GM10248 (cell line): ENCODE measurements around the gene RSBN1L.
"Not testable (repeated sequence)": the region's sequence is repeated elsewhere in the genome, so short reads cannot be mapped to it uniquely, and the experiment has no call there.

ENCODE experiments used
- CTCF ChIA-PET: fragments of 300-600 bp; sonication (Branson Sonifier 250); formaldehyde crosslinking; extraction: SDS; loops from one replicate; lab custom pipeline; 2021; ENCODE audit warnings: antibody characterized with exemption; lab: Yijun Ruan, JAX
- POLR2A ChIA-PET: fragments of 350-650 bp; sonication (Branson Sonifier 250); formaldehyde crosslinking; extraction: SDS; loops from one replicate; lab custom pipeline; 2020; ENCODE audit warnings: antibody characterized with exemption; lab: Yijun Ruan, JAX
- DNase-seq: peaks from one replicate; pipeline ENCODE4 v3.0.0; 2012; ENCODE audit errors: extremely low spot score
- TF ChIP-seq, protein P1 (sequence below): IDR thresholded peaks from 2 replicates; pipeline ENCODE4 v1.5.1; 2012; ENCODE audit warnings: mild to moderate bottlenecking, low read depth; ENCODE audit errors: extremely low read depth, missing control alignments, control extremely low read depth

Gene RSBN1L

GRCh38 chr7:77716804-77717203 is 20.5 kb downstream of the RSBN1L start:
- TF ChIP-seq, protein P1, sequence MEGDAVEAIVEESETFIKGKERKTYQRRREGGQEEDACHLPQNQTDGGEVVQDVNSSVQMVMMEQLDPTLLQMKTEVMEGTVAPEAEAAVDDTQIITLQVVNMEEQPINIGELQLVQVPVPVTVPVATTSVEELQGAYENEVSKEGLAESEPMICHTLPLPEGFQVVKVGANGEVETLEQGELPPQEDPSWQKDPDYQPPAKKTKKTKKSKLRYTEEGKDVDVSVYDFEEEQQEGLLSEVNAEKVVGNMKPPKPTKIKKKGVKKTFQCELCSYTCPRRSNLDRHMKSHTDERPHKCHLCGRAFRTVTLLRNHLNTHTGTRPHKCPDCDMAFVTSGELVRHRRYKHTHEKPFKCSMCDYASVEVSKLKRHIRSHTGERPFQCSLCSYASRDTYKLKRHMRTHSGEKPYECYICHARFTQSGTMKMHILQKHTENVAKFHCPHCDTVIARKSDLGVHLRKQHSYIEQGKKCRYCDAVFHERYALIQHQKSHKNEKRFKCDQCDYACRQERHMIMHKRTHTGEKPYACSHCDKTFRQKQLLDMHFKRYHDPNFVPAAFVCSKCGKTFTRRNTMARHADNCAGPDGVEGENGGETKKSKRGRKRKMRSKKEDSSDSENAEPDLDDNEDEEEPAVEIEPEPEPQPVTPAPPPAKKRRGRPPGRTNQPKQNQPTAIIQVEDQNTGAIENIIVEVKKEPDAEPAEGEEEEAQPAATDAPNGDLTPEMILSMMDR: no peak
- ChIA-PET CTCF (interaction anchor here (0.8 to 4.2 kb wide), 5 partner anchors 13 to 43 kb away, joined by 3 to 20 read pairs (median 4); no protein-coding TSS in a partner anchor), POLR2A (no interaction called here)
- no peak for DNase-seq

DNA sequence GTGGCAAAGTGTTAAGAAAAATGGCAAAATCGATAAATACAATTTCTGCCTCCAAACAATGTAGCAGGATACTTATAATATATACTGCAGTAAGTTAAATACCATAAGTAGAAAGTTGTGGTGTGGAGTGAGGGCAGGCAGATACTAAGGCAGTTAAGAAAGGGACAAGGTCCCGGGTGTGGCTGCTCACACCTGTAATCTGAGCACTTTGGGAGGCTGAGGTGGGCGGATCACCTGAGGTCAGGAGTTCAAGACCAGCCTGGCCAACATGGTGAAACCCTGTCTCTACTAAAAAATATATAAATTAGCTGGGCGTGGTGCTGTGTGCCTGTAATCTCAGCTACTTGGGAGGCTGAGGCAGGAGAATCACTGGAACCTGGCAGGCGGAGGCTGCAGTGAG is 21.3 kb downstream of the RSBN1L start:
- POLR2A ChIA-PET: not testable (repeated sequence)
- CTCF ChIA-PET: interaction anchor here (1.2 to 4.2 kb wide), 3 partner anchors 12 to 27 kb away, joined by 4 to 20 read pairs (median 4); no protein-coding TSS in a partner anchor

GRCh38 chr7:77727527-77727926 is 31.3 kb downstream of the RSBN1L start:
- POLR2A ChIA-PET: no interaction called here
- DNase-seq: no peak
- TF ChIP-seq, protein P1: no peak
- CTCF ChIA-PET: interaction anchor here (0.6 to 3.6 kb wide), 3 partner anchors 20 to 32 kb away, joined by 3 to 19 read pairs (median 3); no protein-coding TSS in a partner anchor

More for the DNA sequence above, 21.3 kb downstream of the RSBN1L start:
- not testable (repeated sequence) for DNase-seq

DNA sequence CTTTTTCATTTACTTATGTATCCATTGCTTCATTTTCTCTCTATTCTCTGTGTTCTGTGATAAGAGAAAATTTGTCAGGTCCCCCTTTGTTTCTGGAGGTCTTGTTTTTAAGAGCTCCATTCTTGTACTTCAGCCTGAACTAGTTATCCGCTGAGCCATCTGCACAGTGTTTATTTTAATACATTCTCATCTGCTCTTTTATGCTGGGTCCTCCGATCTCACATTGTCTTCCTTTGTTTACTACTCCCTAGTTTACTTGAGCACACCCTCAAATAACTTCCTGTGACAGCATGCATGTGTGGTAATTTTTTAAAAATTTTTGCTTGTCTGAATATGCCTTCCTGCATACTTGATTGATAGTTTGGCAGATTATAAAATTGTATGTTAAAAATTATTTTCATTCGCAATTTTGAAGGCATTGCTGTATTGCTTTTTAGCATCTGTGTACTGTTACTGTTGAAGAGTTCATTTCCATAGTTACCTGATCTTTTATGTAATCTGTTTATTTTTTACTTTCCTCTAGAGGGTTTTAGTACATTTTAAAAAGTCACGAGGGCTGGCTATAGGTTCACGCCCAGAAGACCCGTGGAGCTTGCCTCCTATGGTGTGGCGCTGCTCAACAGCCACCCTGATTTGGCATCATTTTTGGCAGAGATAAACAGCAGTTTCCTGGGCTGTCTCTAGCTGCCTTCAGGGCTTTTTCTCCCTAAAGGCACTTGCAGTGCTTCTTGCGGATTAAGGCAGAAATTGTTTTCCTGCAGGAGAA is 31.9 kb downstream of the RSBN1L start:
- DNase-seq: no peak
- CTCF ChIA-PET: interaction anchor here (1.2 to 3.9 kb wide), 4 partner anchors 10 to 76 kb away, joined by 3 to 20 read pairs (median 11); no protein-coding TSS in a partner anchor

GRCh38 chr7:77729574-77730348 is 33.5 kb downstream of the RSBN1L start:
- POLR2A ChIA-PET: no interaction called here
- no peak for DNase-seq

More for the DNA sequence above, 31.9 kb downstream of the RSBN1L start:
- TF ChIP-seq, protein P1: no peak
- POLR2A ChIA-PET: no interaction called here

GRCh38 chr7:77731716-77732115 is 35.5 kb downstream of the RSBN1L start:
- ChIA-PET POLR2A (no interaction called here), CTCF (interaction anchor here (3.2 to 3.9 kb wide), 2 partner anchors 14 to 29 kb away, joined by 8 to 20 read pairs; no protein-coding TSS in a partner anchor)
- TF ChIP-seq, protein P1: no peak
- DNase-seq: no peak

More at GRCh38 chr7:77729574-77730348, 33.5 kb downstream of the RSBN1L start:
- TF ChIP-seq, protein P1: no peak
- CTCF ChIA-PET: interaction anchor here (1.1 to 3.9 kb wide), 4 partner anchors 8 to 78 kb away, joined by 3 to 20 read pairs (median 12); no protein-coding TSS in a partner anchor
